PFSK-1 (cell line): Measurements from ENCODE around the gene AMIGO2.

ENCODE experiments used
- POLR2AphosphoS5 ChIP-seq: IDR thresholded peaks from 2 replicates; pipeline ENCODE4 v1.6.1; 2012; ENCODE audit warnings: low read depth, mild to moderate bottlenecking, control low read depth, low read length, moderate library complexity
- REST ChIP-seq, 2 experiments: IDR thresholded peaks; 2 replicates each; pipeline versions ENCODE4 v1.6.1 to v1.8.0; 2011 to 2012; ENCODE audit warnings: low read depth in 2 of 2, low read length in 2 of 2, control low read depth in 1 of 2, inconsistent platforms in 1 of 2, mild to moderate bottlenecking in 1 of 2, moderate library complexity in 1 of 2; ENCODE audit not compliant: insufficient read depth in 1 of 2
- TAF1 ChIP-seq: IDR thresholded peaks from 2 replicates; pipeline ENCODE4 v1.6.1; 2012; ENCODE audit warnings: low read length, control low read depth, borderline replicate concordance; ENCODE audit not compliant: insufficient read depth

DNA sequence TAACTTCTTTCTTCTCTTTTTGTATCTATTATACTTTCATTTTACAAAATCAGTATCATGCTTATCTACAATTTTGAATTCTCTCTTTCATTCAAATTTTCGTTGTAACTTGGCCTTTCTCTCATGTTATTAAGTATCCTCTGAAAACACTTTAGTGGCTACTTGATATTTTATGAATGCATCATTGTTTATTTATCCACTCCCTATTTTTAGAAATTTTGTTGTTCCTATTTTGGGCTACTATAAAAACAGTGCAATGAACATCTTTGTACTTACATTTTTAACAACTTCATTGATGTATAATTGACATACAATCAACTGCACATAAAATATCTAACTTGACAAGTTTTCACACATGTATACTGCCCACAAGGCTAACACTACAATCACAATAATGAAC lies 44.0 kb upstream of the AMIGO2 start:
- TF ChIP-seq POLR2AphosphoS5: no peak
- no peak for TF ChIP-seq REST (IDR thresholded peaks at IDR 0.05; ENCODE audit: insufficient read depth in 1 of 2, low read depth in 2 of 2, low read length in 2 of 2)
- no peak for TF ChIP-seq TAF1
